Fibroblast of the aortic adventitia (primary cell): ENCODE data around the gene S100A11. TPM values are rescaled to one million over a fixed set of nuclear protein-coding genes. Genes with fewer than 3 reads are reported as not detected.

ENCODE experiments used
- DNase-seq: peaks from one replicate; pipeline ENCODE4 v3.0.0-alpha.2; 2010; ENCODE audit warnings: low read depth
- H3K4me3 ChIP-seq: 2 replicates; pipeline ENCODE4 v1.5.1; 2011; ENCODE audit warnings: low read depth, mild to moderate bottlenecking, control low read depth, low read length, moderate library complexity
- total RNA-seq: library from RNA; depleted of rRNA; stranded (reverse); fragments of >200 nt; gene quantifications from 2 replicates; pipeline ENCODE4 v1.2.3, GENCODE V29; 2012; ENCODE audit warnings: low replicate concordance
- TF ChIP-seq, protein P1 (sequence below): IDR thresholded peaks from 2 replicates; pipeline ENCODE4 v1.5.1; 2011; ENCODE audit warnings: mild to moderate bottlenecking, low read length, control low read depth, inconsistent platforms; ENCODE audit not compliant: insufficient read depth

S100A11 gene
- total RNA-seq, 1 donor, result 381 TPM

DNA sequence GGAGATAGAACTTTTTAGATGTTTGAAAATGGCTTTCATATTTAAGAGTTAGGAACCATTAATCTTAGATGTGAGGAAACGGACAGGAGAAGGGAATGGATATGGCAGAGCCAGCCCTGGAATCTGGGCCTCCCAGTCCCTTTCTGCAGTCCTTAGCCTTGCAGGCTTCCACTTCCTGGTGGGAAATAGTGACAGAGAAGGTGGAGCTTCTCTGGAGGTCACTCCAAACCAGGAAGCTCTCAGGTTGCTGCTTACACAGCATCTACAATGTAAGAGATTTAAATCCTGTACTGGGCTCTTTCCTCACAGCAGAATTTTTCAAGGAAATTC lies 2.5 kb downstream of the S100A11 start:
- TF ChIP-seq, protein P1, sequence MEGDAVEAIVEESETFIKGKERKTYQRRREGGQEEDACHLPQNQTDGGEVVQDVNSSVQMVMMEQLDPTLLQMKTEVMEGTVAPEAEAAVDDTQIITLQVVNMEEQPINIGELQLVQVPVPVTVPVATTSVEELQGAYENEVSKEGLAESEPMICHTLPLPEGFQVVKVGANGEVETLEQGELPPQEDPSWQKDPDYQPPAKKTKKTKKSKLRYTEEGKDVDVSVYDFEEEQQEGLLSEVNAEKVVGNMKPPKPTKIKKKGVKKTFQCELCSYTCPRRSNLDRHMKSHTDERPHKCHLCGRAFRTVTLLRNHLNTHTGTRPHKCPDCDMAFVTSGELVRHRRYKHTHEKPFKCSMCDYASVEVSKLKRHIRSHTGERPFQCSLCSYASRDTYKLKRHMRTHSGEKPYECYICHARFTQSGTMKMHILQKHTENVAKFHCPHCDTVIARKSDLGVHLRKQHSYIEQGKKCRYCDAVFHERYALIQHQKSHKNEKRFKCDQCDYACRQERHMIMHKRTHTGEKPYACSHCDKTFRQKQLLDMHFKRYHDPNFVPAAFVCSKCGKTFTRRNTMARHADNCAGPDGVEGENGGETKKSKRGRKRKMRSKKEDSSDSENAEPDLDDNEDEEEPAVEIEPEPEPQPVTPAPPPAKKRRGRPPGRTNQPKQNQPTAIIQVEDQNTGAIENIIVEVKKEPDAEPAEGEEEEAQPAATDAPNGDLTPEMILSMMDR, result no peak
- H3K4me3 ChIP-seq, result peak overlapping the region; percentile 95
- no peak for DNase-seq

- no peak overlapping the region for H3K4me3 ChIP-seq
- TF ChIP-seq, protein P1, result no peak
- DNase-seq, result no peak
Measured at GRCh38 chr1:152029929-152030211, 6.9 kb downstream of the S100A11 start.

DNA sequence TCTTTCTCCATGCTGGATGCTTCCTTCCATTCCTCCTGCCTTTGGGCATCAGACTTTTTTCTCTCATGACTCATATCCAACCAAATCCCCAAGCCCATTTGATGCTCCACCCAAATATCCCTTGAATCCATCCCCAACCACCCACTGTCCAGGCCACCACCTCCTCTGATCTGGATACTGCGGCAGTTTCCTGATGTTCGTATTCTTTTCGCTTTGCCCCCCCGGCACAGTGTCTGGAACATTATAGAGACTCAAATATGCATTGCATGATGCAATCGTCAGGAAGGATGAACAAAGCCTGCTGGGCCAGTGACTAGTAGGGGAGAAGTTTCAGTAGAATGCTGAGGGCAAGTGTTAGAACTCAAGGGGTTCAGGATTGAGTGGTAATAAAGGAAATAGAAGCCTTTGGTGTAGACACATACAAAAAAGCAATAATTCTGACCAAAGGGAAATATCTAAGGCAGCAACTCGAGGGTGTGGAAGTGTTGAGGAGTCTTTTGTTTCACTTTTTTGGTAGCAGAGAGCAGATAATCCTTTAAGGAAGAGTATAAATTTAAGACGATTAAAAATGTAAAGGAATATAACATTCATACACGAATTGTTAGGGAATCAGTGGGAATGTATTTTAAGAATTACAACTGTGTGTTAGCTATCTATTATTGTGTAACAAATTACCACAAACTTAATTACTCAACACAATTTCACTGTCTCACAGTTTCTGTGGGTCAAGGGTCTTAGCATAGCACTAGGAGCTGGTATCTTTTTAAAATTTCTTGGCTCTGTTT lies 7.5 kb downstream of the S100A11 start:
- H3K4me3 ChIP-seq, result no peak overlapping the region
- DNase-seq, result peak; percentile 51
- TF ChIP-seq, protein P1, result no peak

GRCh38 chr1:152026895-152027294 lies 9.9 kb downstream of the S100A11 start:
- H3K4me3 ChIP-seq, result no peak overlapping the region
- peak; percentile 68 for DNase-seq
- TF ChIP-seq, protein P1, result no peak

- no peak overlapping the region for H3K4me3 ChIP-seq
- TF ChIP-seq, protein P1, result no peak
- no peak for DNase-seq
Measured at GRCh38 chr1:152024223-152024622, 12.6 kb downstream of the S100A11 start.

GRCh38 chr1:152023221-152023620 lies 13.6 kb downstream of the S100A11 start:
- H3K4me3 ChIP-seq, result no peak overlapping the region
- DNase-seq, result no peak
- TF ChIP-seq, protein P1, result no peak

DNA sequence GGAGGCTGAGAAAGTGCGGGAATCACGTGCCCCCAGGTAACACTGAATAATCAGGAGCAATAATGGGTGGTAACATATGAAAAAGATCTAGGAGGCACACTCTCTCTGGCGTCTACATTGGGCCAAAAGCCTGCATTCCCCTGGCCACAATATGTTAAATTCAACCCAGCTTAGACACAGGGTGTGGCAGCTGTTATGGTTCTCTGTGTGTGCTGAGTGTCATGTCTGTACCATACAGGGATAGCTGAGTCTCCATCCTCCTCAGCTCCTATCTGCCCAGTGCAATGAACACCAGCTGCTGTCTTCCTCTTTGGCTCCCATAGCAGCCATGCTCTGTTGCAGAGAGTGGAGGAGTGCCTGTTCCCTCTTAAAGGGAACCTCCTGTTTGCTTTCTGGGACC lies 14.3 kb downstream of the S100A11 start:
- no peak overlapping the region for H3K4me3 ChIP-seq
- TF ChIP-seq, protein P1, result no peak
- DNase-seq, result no peak
